ENCODE data around the gene DLGAP1. TPM values are rescaled to one million over a fixed set of nuclear protein-coding genes. Genes with fewer than 3 reads are reported as not detected.

Gene DLGAP1
- total RNA-seq, 3 donors from 2014 or later: 0.96 to 17.6 (median 5.2) TPM

- Histone ChIP-seq H3K27ac (no peak overlapping the region), H3K4me3 (no peak overlapping the region), H3K27me3 (no peaks in the 10 kb centered on the region), H3K4me1 (no peaks in the 10 kb centered on the region), H3K36me3 (no peaks in the 10 kb centered on the region), H3K9me3 (no peaks in the 10 kb centered on the region)
- no peak for DNase-seq (ENCODE audit: low spot score in 2 of 2)
- TF ChIP-seq POLR2AphosphoS5 (IDR thresholded peaks at IDR 0.05) (no peak), POLR2A (IDR thresholded peaks at IDR 0.05) (no peak)
- TF ChIP-seq, protein P1, sequence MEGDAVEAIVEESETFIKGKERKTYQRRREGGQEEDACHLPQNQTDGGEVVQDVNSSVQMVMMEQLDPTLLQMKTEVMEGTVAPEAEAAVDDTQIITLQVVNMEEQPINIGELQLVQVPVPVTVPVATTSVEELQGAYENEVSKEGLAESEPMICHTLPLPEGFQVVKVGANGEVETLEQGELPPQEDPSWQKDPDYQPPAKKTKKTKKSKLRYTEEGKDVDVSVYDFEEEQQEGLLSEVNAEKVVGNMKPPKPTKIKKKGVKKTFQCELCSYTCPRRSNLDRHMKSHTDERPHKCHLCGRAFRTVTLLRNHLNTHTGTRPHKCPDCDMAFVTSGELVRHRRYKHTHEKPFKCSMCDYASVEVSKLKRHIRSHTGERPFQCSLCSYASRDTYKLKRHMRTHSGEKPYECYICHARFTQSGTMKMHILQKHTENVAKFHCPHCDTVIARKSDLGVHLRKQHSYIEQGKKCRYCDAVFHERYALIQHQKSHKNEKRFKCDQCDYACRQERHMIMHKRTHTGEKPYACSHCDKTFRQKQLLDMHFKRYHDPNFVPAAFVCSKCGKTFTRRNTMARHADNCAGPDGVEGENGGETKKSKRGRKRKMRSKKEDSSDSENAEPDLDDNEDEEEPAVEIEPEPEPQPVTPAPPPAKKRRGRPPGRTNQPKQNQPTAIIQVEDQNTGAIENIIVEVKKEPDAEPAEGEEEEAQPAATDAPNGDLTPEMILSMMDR (IDR thresholded peaks at IDR 0.05): no peak
- intact Hi-C loops (cut with DNase I; ENCODE audit: low total_unique reads): no loop called here
Measured at GRCh38 chr18:3578621-3579020, 876.5 kb downstream of the DLGAP1 start.

DNA sequence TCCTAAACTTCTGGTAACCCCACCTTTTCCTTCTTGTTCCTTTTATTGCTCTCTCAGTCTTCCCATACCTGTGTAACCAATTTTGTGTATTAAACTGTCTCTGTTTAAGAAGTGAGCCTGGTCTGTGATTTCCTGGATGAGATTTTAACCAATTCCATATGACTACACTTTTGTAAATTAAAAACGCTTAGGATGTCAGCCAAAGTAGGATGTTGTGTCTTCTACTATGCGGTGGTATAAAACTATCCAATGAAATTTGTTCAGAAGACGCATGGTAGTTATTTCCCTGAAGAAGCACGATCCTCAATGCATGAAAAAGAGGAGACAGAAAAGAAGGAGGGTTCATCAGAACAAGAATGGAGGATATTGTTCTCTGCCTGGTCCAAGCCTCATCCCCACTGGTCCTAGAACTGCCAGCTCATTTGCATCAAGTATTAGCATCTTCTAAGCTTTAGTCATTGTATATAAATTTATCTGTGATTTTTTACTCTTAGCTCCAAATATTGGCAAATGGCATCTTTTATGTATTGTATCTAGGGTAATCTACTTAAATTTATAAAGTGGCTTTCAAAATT, 877.7 kb downstream of the DLGAP1 start:
- H3K9me3 ChIP-seq: no peaks in the 10 kb centered on the region
- DNase-seq (ENCODE audit: low spot score in 2 of 2): no peak
- no peak overlapping the region for H3K27ac ChIP-seq
- TF ChIP-seq, protein P1 (IDR thresholded peaks at IDR 0.05): no peak
- no peak for TF ChIP-seq POLR2AphosphoS5 (IDR thresholded peaks at IDR 0.05)
- no peak for TF ChIP-seq POLR2A (IDR thresholded peaks at IDR 0.05)
- intact Hi-C loops (cut with DNase I; ENCODE audit: low total_unique reads): no loop called here
- no peaks in the 10 kb centered on the region for H3K36me3 ChIP-seq
- no peaks in the 10 kb centered on the region for H3K4me1 ChIP-seq
- no peak overlapping the region for H3K4me3 ChIP-seq
- no peaks in the 10 kb centered on the region for H3K27me3 ChIP-seq

DNA sequence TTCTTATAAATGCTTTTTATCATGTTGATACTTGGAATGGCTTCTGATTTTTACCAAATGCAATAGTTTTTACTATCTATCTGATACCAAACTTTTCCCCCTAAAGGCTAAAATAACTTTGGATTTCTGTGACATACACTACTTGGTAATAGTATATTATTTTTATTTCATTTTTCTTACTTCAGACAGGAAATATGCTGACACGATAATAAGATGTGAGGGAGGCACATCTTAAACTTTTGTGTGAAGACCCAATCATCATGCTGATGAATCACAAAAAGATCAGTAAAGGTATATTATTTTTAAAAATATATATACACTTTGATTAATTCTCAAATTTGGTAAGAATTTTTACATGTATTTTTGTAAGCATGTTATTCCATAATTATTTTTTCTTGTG, 882.3 kb downstream of the DLGAP1 start:
- TF ChIP-seq POLR2AphosphoS5 (IDR thresholded peaks at IDR 0.05): no peak
- TF ChIP-seq, protein P1 (IDR thresholded peaks at IDR 0.05): no peak
- TF ChIP-seq POLR2A (IDR thresholded peaks at IDR 0.05): no peak
- no peak for DNase-seq (ENCODE audit: low spot score in 2 of 2)
- intact Hi-C loops (cut with DNase I; ENCODE audit: low total_unique reads): no loop called here
- H3K9me3 ChIP-seq: no peaks in the 10 kb centered on the region
- H3K27ac ChIP-seq: no peak overlapping the region
- H3K36me3 ChIP-seq: no peaks in the 10 kb centered on the region
- no peak overlapping the region for H3K4me3 ChIP-seq
- no peaks in the 10 kb centered on the region for H3K27me3 ChIP-seq
- H3K4me1 ChIP-seq: no peaks in the 10 kb centered on the region

DNA sequence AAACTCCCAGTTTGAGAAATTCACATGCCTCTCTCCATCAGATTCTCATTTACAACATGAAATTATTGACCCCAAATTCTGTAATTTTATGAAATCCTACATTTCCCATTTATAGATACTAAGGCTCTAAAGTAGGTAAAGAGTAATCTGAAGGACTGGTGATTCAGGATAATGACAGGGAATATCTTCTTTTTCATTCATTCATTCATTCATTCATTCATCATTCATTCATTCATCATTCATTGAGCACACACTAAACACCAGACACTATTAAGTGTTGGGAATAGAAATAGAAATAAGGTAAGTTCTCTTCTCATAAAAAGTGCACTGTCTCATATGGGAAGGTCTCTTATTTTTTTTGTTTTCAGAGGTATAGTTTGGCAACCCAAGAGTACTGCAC, 888.3 kb downstream of the DLGAP1 start:
- TF ChIP-seq POLR2AphosphoS5 (IDR thresholded peaks at IDR 0.05) (no peak), POLR2A (IDR thresholded peaks at IDR 0.05) (no peak)
- TF ChIP-seq, protein P1 (IDR thresholded peaks at IDR 0.05): no peak
- DNase-seq (ENCODE audit: low spot score in 2 of 2): no peak
- intact Hi-C loops (cut with DNase I; ENCODE audit: low total_unique reads): no loop called here

GRCh38 chr18:3560755-3561154, 894.4 kb downstream of the DLGAP1 start:
- no peaks in the 10 kb centered on the region for H3K27me3 ChIP-seq
- H3K9me3 ChIP-seq: peaks cover 0 to 5% of the 10 kb centered on the region in 2 donors
- no peaks in the 10 kb centered on the region for H3K4me1 ChIP-seq
- H3K4me3 ChIP-seq: no peak overlapping the region
- TF ChIP-seq POLR2A (IDR thresholded peaks at IDR 0.05): no peak
- TF ChIP-seq POLR2AphosphoS5 (IDR thresholded peaks at IDR 0.05): no peak
- TF ChIP-seq, protein P1 (IDR thresholded peaks at IDR 0.05): no peak
- H3K36me3 ChIP-seq: no peaks in the 10 kb centered on the region
- DNase-seq (ENCODE audit: low spot score in 2 of 2): no peak
- intact Hi-C loops (cut with DNase I; ENCODE audit: low total_unique reads): no loop called here
- H3K27ac ChIP-seq: no peak overlapping the region

More for the DNA sequence above, 888.3 kb downstream of the DLGAP1 start:
- H3K4me1 ChIP-seq: no peaks in the 10 kb centered on the region
- peaks cover 0 to 5% of the 10 kb centered on the region in 2 donors for H3K9me3 ChIP-seq
- H3K4me3 ChIP-seq: no peak overlapping the region
- H3K27ac ChIP-seq: no peak overlapping the region
- no peaks in the 10 kb centered on the region for H3K27me3 ChIP-seq
- no peaks in the 10 kb centered on the region for H3K36me3 ChIP-seq

Measured in breast epithelium (tissue), 4 donors.